ENCODE data around the gene CIAO3.

CIAO3 gene

GRCh38 chr16:768428-768827, 27.6 kb upstream of the CIAO3 start:
- Histone ChIP-seq H3K9me3 (replicated peaks; ENCODE audit: insufficient read depth, low read length) (no peaks in the 10 kb centered on the region), H3K9ac (ENCODE audit: low read length) (no peak overlapping the region), H3K79me2 (ENCODE audit: low read length) (no peaks in the 10 kb centered on the region), H2AFZ (ENCODE audit: low read length) (no peak overlapping the region), H3K27ac (ENCODE audit: low read length) (no peak overlapping the region), H3K27me3 (replicated peaks; ENCODE audit: insufficient read depth, low read length) (peaks cover 30% of the 10 kb centered on the region), H3K4me3 (ENCODE audit: low read length) (no peak overlapping the region), H3K4me2 (ENCODE audit: low read depth, low read length) (no peak overlapping the region), H3K4me1 (ENCODE audit: low read length) (no peaks in the 10 kb centered on the region), H3K36me3 (replicated peaks; ENCODE audit: insufficient read depth, low read length) (no peaks in the 10 kb centered on the region), H4K20me1 (ENCODE audit: insufficient read depth, low read length) (no peaks in the 10 kb centered on the region), H3K9me2 (replicated peaks; ENCODE audit: insufficient read depth, low read length) (no peaks in the 10 kb centered on the region), H3F3A (ENCODE audit: insufficient read depth, low read length) (no peaks in the 10 kb centered on the region)
- no peak for DNase-seq
- TF ChIP-seq EZH2phosphoT487 (IDR thresholded peaks at IDR 0.05; ENCODE audit: low read length), result no peak
- TF ChIP-seq EZH2 (optimal IDR thresholded peaks at IDR 0.05; ENCODE audit: low read depth, low read length), result no peak
- no peak for TF ChIP-seq CTCF (IDR thresholded peaks at IDR 0.05; ENCODE audit: low read length)

- TF ChIP-seq EZH2 (optimal IDR thresholded peaks at IDR 0.05; ENCODE audit: low read depth, low read length) (no peak), CTCF (IDR thresholded peaks at IDR 0.05; ENCODE audit: low read length) (no peak), EZH2phosphoT487 (IDR thresholded peaks at IDR 0.05; ENCODE audit: low read length) (no peak)
- no peaks in the 10 kb centered on the region for H3K4me1 ChIP-seq (ENCODE audit: low read length)
- H4K20me1 ChIP-seq (ENCODE audit: insufficient read depth, low read length), result no peaks in the 10 kb centered on the region
- no peak overlapping the region for H3K4me2 ChIP-seq (ENCODE audit: low read depth, low read length)
- no peak overlapping the region for H3K4me3 ChIP-seq (ENCODE audit: low read length)
- H3F3A ChIP-seq (ENCODE audit: insufficient read depth, low read length), result no peaks in the 10 kb centered on the region
- H3K9ac ChIP-seq (ENCODE audit: low read length), result no peak overlapping the region
- no peaks in the 10 kb centered on the region for H3K9me2 ChIP-seq (replicated peaks; ENCODE audit: insufficient read depth, low read length)
- no peak overlapping the region for H3K27ac ChIP-seq (ENCODE audit: low read length)
- no peaks in the 10 kb centered on the region for H3K36me3 ChIP-seq (replicated peaks; ENCODE audit: insufficient read depth, low read length)
- H2AFZ ChIP-seq (ENCODE audit: low read length), result no peak overlapping the region
- H3K9me3 ChIP-seq (replicated peaks; ENCODE audit: insufficient read depth, low read length), result no peaks in the 10 kb centered on the region
- H3K27me3 ChIP-seq (replicated peaks; ENCODE audit: insufficient read depth, low read length), result peaks cover 29% of the 10 kb centered on the region
- no peak for DNase-seq
- H3K79me2 ChIP-seq (ENCODE audit: low read length), result no peaks in the 10 kb centered on the region
Measured at GRCh38 chr16:767743-768235, 27.0 kb upstream of the CIAO3 start.

- H3K4me2 ChIP-seq (ENCODE audit: low read depth, low read length), result no peak overlapping the region
Measured at GRCh38 chr16:766820-767640, 26.2 kb upstream of the CIAO3 start.

More at GRCh38 chr16:766820-767640, 26.2 kb upstream of the CIAO3 start:
- Histone ChIP-seq H3K4me3 (ENCODE audit: low read length) (no peak overlapping the region), H4K20me1 (ENCODE audit: insufficient read depth, low read length) (no peaks in the 10 kb centered on the region), H3F3A (ENCODE audit: insufficient read depth, low read length) (no peaks in the 10 kb centered on the region), H3K27ac (ENCODE audit: low read length) (no peak overlapping the region), H3K4me1 (ENCODE audit: low read length) (no peaks in the 10 kb centered on the region), H3K9ac (ENCODE audit: low read length) (no peak overlapping the region), H3K79me2 (ENCODE audit: low read length) (no peaks in the 10 kb centered on the region), H2AFZ (ENCODE audit: low read length) (no peak overlapping the region), H3K9me2 (replicated peaks; ENCODE audit: insufficient read depth, low read length) (no peaks in the 10 kb centered on the region), H3K27me3 (replicated peaks; ENCODE audit: insufficient read depth, low read length) (peaks cover 31% of the 10 kb centered on the region), H3K9me3 (replicated peaks; ENCODE audit: insufficient read depth, low read length) (no peaks in the 10 kb centered on the region), H3K36me3 (replicated peaks; ENCODE audit: insufficient read depth, low read length) (no peaks in the 10 kb centered on the region)
- no peak for DNase-seq
- TF ChIP-seq EZH2phosphoT487 (IDR thresholded peaks at IDR 0.05; ENCODE audit: low read length), result no peak
- TF ChIP-seq CTCF (IDR thresholded peaks at IDR 0.05; ENCODE audit: low read length), result no peak
- no peak for TF ChIP-seq EZH2 (optimal IDR thresholded peaks at IDR 0.05; ENCODE audit: low read depth, low read length)

All from MM.1S (cell line).